Measurements from ENCODE around the gene CEP192.

- TF ChIP-seq, protein P1, sequence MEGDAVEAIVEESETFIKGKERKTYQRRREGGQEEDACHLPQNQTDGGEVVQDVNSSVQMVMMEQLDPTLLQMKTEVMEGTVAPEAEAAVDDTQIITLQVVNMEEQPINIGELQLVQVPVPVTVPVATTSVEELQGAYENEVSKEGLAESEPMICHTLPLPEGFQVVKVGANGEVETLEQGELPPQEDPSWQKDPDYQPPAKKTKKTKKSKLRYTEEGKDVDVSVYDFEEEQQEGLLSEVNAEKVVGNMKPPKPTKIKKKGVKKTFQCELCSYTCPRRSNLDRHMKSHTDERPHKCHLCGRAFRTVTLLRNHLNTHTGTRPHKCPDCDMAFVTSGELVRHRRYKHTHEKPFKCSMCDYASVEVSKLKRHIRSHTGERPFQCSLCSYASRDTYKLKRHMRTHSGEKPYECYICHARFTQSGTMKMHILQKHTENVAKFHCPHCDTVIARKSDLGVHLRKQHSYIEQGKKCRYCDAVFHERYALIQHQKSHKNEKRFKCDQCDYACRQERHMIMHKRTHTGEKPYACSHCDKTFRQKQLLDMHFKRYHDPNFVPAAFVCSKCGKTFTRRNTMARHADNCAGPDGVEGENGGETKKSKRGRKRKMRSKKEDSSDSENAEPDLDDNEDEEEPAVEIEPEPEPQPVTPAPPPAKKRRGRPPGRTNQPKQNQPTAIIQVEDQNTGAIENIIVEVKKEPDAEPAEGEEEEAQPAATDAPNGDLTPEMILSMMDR (IDR thresholded peaks at IDR 0.05): no peak
- TF ChIP-seq EZH2 (IDR thresholded peaks at IDR 0.05; ENCODE audit: borderline replicate concordance, insufficient read depth, low read depth, low read length, poor library complexity, severe bottlenecking): no peak
Measured at GRCh38 chr18:13158428-13158827, 167.3 kb downstream of the CEP192 start.
